GM18519 (cell line): Measurements from ENCODE around the gene TRIM44.

Source experiments
- ATAC-seq: cut with Tn5 transposase; IDR thresholded peaks from one replicate; pipeline ENCODE4 v1.9.1; 2021; ENCODE audit warnings: mild to moderate bottlenecking, moderate library complexity; ENCODE audit not compliant: unreplicated experiment, low FRiP score

The TRIM44 gene

DNA sequence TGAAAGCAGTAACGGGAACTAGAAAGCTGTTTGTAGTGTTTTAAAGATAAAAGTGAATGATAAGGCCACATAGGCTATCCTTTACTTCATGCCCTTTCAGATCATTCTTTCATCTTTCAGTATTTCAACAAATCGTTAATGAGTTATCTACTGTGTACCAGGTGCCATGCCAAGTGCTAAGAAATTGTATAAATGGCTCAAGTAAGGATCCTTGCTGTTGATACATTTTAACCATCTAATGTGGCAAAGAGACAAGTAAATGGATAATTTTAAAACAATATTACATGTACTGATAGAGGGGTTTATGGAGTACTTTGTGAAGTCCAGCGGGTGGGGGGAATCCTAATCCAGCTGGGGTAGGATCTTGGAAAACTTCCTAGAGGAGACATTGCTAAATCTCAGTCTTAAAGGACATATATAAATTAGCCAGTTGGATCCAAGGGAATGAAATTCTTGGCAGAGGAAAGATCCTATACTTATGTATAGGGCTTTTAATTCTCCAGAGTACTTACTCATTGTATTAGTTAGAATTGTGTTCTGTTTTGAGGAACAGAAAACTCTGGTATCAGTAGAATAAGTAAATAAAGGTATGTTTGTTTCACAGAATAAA lies 119.4 kb downstream of the TRIM44 start:
- no peak for ATAC-seq

DNA sequence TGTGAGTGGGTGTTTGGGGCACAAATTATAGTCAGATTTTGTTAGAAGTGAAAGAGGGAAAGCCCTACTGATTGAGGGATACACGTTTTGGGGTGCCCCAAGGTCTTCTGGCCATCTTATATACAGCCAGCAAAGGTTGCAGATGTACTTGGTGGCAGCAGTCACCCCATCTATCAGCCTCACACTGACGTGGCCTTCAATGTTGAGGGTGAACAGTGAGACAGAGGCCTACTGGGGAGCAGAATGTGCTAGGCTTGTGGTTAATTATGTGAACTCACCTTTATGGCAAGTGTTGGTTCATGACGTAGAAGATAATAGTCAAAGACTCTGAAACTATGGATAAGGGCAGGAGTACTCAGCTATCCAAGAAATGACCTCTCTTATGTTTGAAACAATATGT lies 121.2 kb downstream of the TRIM44 start:
- ATAC-seq, result no peak

GRCh38 chr11:35784699-35785098 lies 122.1 kb downstream of the TRIM44 start:
- ATAC-seq, result peak; percentile 50

- ATAC-seq, result peak; percentile 33
Measured at GRCh38 chr11:35785287-35786167, 123.0 kb downstream of the TRIM44 start.

- ATAC-seq, result no peak
Measured at GRCh38 chr11:35786188-35786587, 123.6 kb downstream of the TRIM44 start.

GRCh38 chr11:35787013-35787504 lies 124.5 kb downstream of the TRIM44 start:
- ATAC-seq, result no peak

GRCh38 chr11:35787626-35788025 lies 125.1 kb downstream of the TRIM44 start:
- no peak for ATAC-seq

DNA sequence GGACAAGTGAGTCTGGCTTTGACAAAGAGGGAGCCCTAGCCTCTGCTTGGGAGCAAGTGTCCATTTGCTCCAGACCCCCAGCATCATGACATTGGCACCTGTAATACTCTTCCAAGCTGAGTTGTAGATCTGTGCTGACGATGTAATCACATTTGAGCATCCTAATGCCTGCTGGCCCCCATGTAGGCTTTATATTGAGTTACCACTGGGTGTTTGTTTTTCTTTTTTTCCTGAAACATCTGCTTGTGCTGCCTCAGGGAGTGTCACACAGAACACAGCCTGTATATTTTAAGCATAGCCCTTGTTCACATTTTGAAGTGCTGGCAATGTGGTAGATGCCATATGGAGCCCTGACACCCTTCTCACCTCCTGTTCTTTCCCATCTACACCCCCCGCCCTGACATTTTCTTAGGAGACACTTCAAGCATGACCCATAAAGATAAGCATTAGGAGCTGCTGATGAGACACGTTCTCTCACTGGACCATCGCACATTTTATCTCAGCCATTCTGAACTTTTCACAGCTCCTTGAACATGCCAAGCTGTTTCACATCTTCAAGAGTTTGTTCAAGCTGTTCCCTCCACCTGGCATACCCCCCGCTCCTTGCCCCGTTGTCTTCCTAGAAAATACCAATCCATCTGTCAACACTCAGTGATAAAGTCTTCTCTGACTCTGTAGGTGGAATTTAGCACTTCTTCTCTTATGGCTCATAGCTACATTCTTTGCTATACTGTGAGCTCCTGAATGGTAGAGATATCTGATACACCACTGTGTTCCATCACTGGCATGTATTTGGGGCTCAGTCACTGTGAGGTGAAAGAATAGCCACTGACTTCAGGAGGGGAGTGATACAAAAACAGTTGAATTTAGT lies 128.7 kb downstream of the TRIM44 start:
- ATAC-seq, result no peak

- ATAC-seq, result no peak
Measured at GRCh38 chr11:35792148-35792845, 129.7 kb downstream of the TRIM44 start.

DNA sequence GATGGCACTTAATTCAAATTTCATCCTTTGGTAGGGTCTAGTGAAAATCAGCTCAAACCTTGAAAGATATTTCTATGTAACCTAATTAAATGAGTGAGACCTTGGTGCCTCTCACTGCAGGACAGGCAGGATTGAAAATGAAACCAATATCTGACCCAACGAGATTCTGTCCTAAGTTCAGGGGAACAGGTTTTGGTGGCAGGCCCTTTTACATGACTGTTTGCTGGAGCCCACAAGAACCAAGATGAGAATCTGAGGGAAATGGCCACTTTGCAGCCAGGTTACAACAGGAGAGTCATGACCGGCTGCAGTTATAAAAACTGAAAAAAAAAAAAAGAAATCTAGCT lies 130.2 kb downstream of the TRIM44 start:
- no peak for ATAC-seq

GRCh38 chr11:35794333-35794732 lies 131.8 kb downstream of the TRIM44 start:
- ATAC-seq, result no peak

DNA sequence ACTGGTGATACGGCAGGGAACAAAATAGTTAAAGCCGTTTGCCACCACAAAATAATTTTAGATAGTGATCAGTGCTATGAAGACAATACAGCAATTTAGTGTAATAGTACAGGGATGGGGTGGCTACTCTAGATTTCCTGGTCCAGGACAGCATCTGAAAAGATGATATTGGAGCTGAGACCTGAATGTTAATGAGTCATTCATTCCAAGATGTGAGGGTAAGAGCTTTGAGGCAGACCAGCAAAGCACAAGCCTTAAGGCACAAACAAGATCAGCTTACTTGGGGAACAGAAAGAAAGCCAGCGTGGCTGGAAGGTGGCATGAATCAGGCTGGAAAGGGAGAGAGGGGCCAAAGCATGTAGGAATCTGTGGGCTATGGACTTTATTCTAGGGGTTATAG lies 132.3 kb downstream of the TRIM44 start:
- ATAC-seq, result no peak

DNA sequence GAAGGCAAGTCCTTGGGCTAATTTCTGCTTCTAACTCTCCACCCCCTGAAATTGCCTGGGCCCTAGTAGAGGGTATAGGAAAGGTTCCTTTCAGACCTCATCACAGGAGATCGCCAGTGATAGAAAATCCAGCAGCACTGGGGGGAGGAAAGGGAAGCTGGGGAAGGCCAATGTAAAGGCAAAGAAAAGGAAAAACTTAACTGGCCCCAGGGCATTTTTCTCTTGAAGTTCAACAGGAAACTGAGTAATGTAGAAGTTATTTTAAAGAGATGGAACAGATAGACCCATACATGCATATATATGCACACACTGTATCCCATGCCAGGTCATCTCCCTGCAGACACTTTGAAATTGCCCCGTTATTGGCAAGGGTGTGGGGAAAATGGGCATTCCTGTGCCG lies 134.0 kb downstream of the TRIM44 start:
- ATAC-seq, result no peak

DNA sequence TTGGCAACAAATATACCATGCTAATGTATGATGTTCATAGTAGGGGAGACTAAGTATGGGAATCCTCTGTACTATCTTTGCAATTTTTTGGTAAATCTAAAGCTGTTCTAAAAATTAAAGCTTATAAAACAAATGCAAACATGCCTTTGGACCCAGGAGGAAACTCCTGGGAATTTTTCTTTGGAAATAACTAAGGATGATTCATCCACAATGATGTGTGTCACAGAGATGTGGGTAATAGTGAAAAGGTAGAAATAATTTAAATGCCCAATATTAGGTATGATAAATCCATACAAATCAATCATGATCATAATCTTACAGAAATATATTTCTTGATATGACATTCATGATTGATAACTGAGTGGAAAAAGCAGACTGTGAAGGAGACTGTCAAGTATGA lies 135.8 kb downstream of the TRIM44 start:
- ATAC-seq, result no peak

- no peak for ATAC-seq
Measured at GRCh38 chr11:35798983-35799382, 136.4 kb downstream of the TRIM44 start.

GRCh38 chr11:35799655-35800054 lies 137.1 kb downstream of the TRIM44 start:
- no peak for ATAC-seq

DNA sequence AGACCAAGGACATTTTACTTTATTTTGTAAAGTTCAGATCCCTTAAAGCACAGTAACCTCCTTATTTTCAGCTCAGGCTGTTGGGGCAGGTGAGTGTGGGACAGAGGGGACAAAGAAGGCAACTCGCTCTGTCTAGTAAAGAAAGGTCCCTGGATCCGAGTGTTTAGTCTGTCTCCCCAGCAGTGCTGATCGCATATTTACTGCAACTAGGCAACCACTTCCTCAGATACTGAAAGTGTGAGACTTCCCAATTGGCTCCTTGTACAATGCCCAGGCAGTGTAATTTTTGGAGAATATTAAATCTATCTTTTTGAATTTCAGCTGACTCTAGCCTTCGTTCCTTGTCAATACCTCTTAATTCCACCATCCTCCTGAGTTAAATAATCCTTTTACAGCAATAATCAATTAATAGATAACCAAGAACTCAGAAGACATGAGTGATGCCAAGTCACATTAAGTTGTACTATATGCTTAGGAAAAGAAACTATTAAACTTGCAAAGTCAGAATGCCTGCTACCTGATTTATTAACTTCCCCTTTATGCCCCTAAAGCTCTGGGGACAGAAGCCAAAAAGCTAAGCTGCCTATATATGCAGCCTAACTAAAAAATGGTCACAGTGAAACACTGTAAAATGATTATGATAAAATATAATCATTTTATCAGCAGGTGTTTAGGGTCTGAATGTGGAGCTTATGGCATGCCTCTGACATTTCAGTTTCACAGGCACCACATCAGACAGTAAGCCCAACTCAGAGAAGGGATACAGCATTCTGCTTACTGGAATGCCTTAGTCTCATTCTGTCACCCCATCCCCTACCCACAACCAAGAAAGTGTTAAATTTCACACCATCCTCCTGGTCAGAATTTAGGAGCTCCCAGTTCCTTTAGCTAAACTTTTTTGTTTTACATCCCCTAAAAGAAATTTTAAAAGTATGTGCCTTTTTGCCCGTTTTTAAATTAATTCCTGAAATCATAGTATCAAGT lies 138.7 kb downstream of the TRIM44 start:
- peak; percentile 63 for ATAC-seq

DNA sequence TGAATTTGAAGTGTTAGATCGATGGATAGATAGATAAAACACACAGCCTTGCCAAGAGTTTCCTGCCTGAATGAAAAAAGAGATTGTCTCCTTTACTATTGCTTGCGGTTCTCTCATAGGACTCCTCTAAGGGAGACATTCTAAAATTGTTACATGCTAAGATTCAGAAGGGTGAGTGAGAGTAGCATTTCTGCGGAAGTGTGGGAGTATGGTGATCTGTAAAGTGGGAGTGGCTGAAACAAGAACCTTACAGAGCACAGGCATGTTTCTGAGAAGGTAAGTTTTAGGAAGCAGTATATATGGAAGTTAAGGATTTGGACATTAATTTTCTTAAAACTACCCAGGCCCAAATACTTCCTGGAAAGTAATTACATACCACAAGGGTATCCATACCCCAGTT lies 139.6 kb downstream of the TRIM44 start:
- ATAC-seq, result no peak

- ATAC-seq, result no peak
Measured at GRCh38 chr11:35802672-35803071, 140.1 kb downstream of the TRIM44 start.
